HG03571 (cell line): ENCODE measurements around the gene ZNF628.

ENCODE experiments used
- ATAC-seq: cut with Tn5 transposase; IDR thresholded peaks from one replicate; pipeline ENCODE4 v1.9.1; 2021; ENCODE audit not compliant: unreplicated experiment

Gene ZNF628

GRCh38 chr19:55527197-55528029 lies 51.0 kb downstream of the ZNF628 start:
- no peak for ATAC-seq

- no peak for ATAC-seq
These were observed 51.8 kb downstream of the ZNF628 start for GRCh38 chr19:55528030-55528803.

GRCh38 chr19:55529636-55530234 lies 53.3 kb downstream of the ZNF628 start:
- ATAC-seq = no peak

GRCh38 chr19:55530996-55531395 lies 54.6 kb downstream of the ZNF628 start:
- no peak for ATAC-seq
